Endothelial cell (in vitro differentiated cells): ENCODE measurements around the gene KLHDC7A. TPM values are rescaled to one million over a fixed set of nuclear protein-coding genes. Genes with fewer than 3 reads are reported as not detected.

Experiments used
- DNase-seq: peaks from one replicate; pipeline ENCODE4 v3.0.0; 2021; ENCODE audit warnings: low spot score
- H3K27ac Mint-ChIP-seq: one replicate; pipeline ENCODE4 v1.8.0; 2021; ENCODE audit warnings: mixed read lengths, inconsistent platforms; ENCODE audit not compliant: unreplicated experiment
- H3K27me3 Mint-ChIP-seq: one replicate; pipeline ENCODE4 v1.8.0; 2021; ENCODE audit warnings: mild to moderate bottlenecking, moderate library complexity, mixed read lengths, inconsistent platforms; ENCODE audit not compliant: unreplicated experiment
- H3K36me3 Mint-ChIP-seq: one replicate; pipeline ENCODE4 v1.8.0; 2021; ENCODE audit warnings: mild to moderate bottlenecking, low read depth, mixed read lengths, inconsistent platforms; ENCODE audit not compliant: unreplicated experiment
- H3K4me1 Mint-ChIP-seq: one replicate; pipeline ENCODE4 v1.8.0; 2021; ENCODE audit warnings: mild to moderate bottlenecking, mixed read lengths, inconsistent platforms; ENCODE audit not compliant: unreplicated experiment
- H3K4me3 Mint-ChIP-seq: one replicate; pipeline ENCODE4 v1.8.0; 2021; ENCODE audit warnings: mild to moderate bottlenecking, mixed read lengths, inconsistent platforms; ENCODE audit not compliant: unreplicated experiment
- H3K9me3 Mint-ChIP-seq: one replicate; pipeline ENCODE4 v1.8.0; 2021; ENCODE audit warnings: mixed read lengths, inconsistent platforms; ENCODE audit not compliant: unreplicated experiment
- CTCF ChIP-seq: fragments of 200-600 bp; sonication (generic); IDR thresholded peaks from one replicate; pipeline ENCODE4 v1.5.0; 2021; ENCODE audit warnings: antibody characterized with exemption; ENCODE audit not compliant: unreplicated experiment
- total RNA-seq: library from RNA; stranded (reverse); fragmentation: NEBNext Ultra II Directional; extraction: Animal tissue kit (Norgen Biotek cat#: 25700); gene quantifications from one replicate; pipeline ENCODE4 v1.2.1, GENCODE V29; 2021; ENCODE audit not compliant: unreplicated experiment

Gene KLHDC7A
- total RNA-seq, 1 donor from 2014 or later = not detected

- peaks cover 3% of the 10 kb centered on the region for H3K27me3 Mint-ChIP-seq
- no peaks in the 10 kb centered on the region for H3K36me3 Mint-ChIP-seq
- no peak overlapping the region for H3K4me3 Mint-ChIP-seq
- no peak for DNase-seq
- no peak overlapping the region for H3K27ac Mint-ChIP-seq
- no peaks in the 10 kb centered on the region for H3K4me1 Mint-ChIP-seq
- TF ChIP-seq CTCF = no peak
- peaks cover 3% of the 10 kb centered on the region for H3K9me3 Mint-ChIP-seq
Measured at GRCh38 chr1:18473195-18473815, 7.4 kb upstream of the KLHDC7A start.

- Mint-ChIP-seq H3K9me3 (no peaks in the 10 kb centered on the region), H3K27ac (peak overlapping the region; percentile 5), H3K27me3 (peaks cover 6% of the 10 kb centered on the region), H3K36me3 (no peaks in the 10 kb centered on the region), H3K4me1 (no peaks in the 10 kb centered on the region), H3K4me3 (no peak overlapping the region)
- DNase-seq = no peak
- no peak for TF ChIP-seq CTCF
Measured at GRCh38 chr1:18474559-18475175, 6.1 kb upstream of the KLHDC7A start.

GRCh38 chr1:18475234-18475905 is 5.4 kb upstream of the KLHDC7A start:
- TF ChIP-seq CTCF = no peak
- no peak overlapping the region for H3K27ac Mint-ChIP-seq
- H3K9me3 Mint-ChIP-seq = no peaks in the 10 kb centered on the region
- no peaks in the 10 kb centered on the region for H3K36me3 Mint-ChIP-seq
- peaks cover 3% of the 10 kb centered on the region for H3K4me1 Mint-ChIP-seq
- H3K27me3 Mint-ChIP-seq = peaks cover 6% of the 10 kb centered on the region
- no peak for DNase-seq
- no peak overlapping the region for H3K4me3 Mint-ChIP-seq

GRCh38 chr1:18479454-18479853 is 1.3 kb upstream of the KLHDC7A start:
- no peaks in the 10 kb centered on the region for H3K9me3 Mint-ChIP-seq
- H3K27ac Mint-ChIP-seq = no peak overlapping the region
- H3K36me3 Mint-ChIP-seq = no peaks in the 10 kb centered on the region
- no peak for DNase-seq
- H3K27me3 Mint-ChIP-seq = peaks cover 4% of the 10 kb centered on the region
- no peak for TF ChIP-seq CTCF
- no peak overlapping the region for H3K4me3 Mint-ChIP-seq
- H3K4me1 Mint-ChIP-seq = peaks cover 6% of the 10 kb centered on the region
